Stimulated activated CD8-positive, alpha-beta memory T cell treated with anti-CD3 and anti-CD28 coated beads, Interleukin-15, amount 100 ng/mL, for 4 hours (primary cell): ENCODE measurements around the gene CLSTN2.

Source experiments
- DNase-seq, 2 donors: peaks; one replicate each; pipeline ENCODE4 v3.0.0-alpha.2; 2020; ENCODE audit warnings: low read depth in 2 of 2

CLSTN2 gene

GRCh38 chr3:140187028-140187427 is 252.0 kb downstream of the CLSTN2 start:
- no peak for DNase-seq

DNA sequence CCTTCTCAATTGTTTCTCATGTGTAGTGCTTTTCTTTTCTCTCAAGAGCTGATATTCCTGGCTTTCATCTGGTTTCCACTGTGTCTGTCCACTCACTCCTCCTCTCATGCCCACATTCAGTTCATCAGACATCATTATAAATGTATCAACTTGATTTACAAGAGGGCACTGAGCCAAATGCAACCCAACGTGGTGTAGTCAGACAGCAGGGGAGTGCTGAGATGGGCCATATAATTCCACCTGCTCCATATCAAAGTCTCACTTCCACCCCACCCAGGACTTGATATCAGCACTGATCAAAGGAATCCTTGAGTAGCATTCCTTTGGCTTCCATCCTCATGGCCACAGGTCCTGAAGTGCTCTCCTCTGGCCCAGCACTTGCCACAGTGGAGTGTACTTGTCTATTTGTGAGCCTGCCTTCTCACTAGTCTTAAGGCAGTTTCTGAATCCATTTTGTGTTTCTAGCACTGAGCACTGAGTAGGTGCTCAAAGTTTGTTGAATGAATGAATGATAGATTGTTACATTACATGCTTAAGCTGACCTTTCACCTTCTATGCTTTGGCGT is 252.8 kb downstream of the CLSTN2 start:
- DNase-seq: no peak

- DNase-seq: no peak
These were observed 253.3 kb downstream of the CLSTN2 start for GRCh38 chr3:140188285-140188684.

DNA sequence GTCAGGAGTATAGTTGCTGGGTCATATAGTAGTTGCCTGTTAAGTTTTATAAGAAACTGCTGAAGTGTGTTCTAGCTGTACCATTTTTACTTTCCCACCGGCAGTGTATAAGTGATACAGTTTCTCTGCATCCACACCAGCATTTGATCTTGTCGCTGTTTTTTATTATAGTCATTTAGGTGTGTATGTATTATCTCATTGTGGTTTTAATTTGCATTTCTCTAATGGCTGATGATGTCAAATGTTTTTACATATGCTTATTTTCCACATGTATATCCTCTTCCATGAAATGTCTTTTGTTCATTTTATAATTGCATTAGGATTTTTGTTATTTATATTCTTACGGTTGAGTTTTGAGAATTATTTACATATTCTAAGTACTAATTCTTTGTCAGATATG is 254.3 kb downstream of the CLSTN2 start:
- DNase-seq: no peak

DNA sequence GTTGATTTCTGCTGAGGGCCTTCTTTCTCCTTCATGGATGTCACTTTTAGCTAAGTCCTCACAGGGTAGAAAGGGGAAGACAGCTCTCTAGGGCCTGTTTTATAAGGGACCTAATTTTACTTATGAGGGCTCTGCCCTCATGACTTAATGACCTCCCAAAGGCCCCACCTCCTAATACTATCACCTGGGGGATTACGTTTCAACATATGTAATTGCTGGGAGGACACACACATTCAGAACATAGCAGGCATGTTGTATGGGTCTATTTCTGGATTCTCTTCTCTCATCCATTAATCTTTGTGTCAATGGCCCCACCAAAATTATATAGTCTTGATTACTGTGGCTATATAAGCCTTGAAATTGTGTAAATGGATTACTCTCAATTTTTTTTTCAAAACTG is 255.0 kb downstream of the CLSTN2 start:
- no peak for DNase-seq

DNA sequence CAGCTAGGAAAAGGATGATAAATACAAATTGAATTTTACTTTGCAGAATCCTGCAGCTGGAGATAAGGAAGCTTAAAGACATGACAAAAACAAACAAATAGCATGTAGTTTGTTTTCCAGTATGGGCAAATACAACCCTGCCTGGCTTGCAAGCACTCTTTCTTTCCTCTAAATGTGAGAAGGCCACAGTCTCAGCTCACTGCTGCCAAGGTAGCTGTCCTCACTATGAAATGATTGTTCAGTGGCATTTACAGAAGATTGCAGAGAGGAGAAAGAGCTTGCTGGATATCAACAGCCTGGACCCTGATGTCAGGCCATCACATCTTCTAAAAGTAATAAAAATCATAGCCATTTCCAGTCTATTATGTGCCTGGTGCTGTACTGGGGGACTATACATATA is 262.0 kb downstream of the CLSTN2 start:
- no peak for DNase-seq

- no peak for DNase-seq
These were observed 263.3 kb downstream of the CLSTN2 start for GRCh38 chr3:140198242-140198641.

DNA sequence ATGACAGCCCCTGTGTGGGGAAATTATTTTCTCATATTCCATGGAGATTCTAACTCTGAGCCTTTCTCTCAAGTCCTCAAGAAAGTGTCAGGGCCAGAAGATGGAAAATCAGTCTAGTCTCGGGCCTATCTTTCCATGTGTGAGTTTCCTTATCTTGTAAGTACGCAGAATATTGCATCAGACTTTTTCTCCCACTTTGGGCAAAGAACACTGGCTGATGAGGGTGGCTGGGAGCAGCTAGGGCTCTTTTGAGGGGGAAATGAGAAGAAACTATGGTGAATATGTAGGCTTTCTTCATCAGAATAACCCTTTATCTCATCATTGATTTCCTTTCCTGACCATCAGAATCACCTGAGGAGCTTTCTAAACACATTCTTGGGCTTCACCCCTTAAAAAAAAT is 264.0 kb downstream of the CLSTN2 start:
- DNase-seq: no peak

GRCh38 chr3:140199743-140200142 is 264.8 kb downstream of the CLSTN2 start:
- no peak for DNase-seq

DNA sequence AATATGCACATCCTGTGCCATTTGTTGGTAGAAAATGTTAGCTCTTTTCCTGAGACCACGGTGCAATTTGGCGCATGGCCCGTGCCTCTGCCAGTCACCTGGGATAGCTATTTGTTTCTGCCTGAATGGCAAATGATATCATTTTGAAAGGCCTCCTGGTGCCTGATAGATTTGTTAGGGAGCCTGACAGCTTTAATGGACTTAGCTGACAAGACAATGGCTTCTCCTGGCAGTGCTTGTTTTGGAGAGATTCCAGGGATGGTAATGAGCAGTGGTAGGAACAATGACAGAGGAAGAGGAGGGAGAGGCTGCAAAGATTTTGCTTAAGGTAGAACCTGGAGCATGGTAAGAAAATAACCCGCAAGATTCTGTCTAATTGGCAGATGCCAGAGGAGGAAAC is 268.5 kb downstream of the CLSTN2 start:
- no peak for DNase-seq

- DNase-seq: no peak
These were observed 269.4 kb downstream of the CLSTN2 start for GRCh38 chr3:140204271-140204984.

- DNase-seq: no peak
These were observed 270.6 kb downstream of the CLSTN2 start for GRCh38 chr3:140205598-140205997.

DNA sequence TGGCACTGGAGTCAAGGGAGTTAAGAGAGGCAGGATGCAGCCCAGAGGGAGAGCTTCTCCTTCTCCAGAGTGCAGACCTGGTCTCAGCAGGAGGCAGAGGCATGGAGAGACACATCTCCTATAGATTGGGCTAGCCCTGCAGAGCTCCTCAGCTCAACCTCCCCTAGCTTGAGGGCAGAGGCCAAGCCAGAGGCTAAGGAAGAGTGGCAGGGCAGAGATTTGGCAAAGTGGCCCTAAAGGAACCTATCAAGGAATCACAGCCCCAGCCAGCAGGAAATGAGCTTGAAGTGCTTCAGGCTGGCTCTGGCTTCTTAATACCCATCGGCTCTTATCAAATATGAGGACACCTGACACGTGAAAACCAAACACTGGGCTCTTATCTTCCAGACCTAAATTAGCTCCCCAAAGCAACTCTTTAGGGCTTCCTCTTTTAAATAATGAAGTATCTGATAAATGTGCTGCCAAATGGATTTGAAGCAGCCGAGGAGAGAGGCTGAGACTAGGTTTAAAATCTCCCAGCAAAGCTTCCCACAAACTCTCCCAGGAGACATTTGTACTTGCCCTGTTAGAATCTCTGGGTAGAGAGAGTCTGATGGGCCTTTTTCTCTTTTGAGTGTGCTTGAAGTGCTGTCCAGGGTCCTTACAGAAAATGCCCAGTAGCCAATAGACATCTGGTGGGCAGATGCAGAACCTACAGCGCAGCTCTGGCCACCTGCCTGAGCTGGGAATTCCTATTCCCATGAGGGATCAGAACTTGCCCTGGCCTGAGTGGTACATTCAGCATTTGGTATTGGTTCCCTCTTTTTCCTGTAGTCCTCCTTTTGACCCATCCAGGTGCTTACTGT is 271.4 kb downstream of the CLSTN2 start:
- DNase-seq: no peak

- no peak for DNase-seq
These were observed 272.6 kb downstream of the CLSTN2 start for GRCh38 chr3:140207541-140207940.

GRCh38 chr3:140216249-140216648 is 281.3 kb downstream of the CLSTN2 start:
- no peak for DNase-seq

GRCh38 chr3:140219291-140219690 is 284.3 kb downstream of the CLSTN2 start:
- no peak for DNase-seq

- no peak for DNase-seq
These were observed 285.0 kb downstream of the CLSTN2 start for GRCh38 chr3:140219923-140220452.

DNA sequence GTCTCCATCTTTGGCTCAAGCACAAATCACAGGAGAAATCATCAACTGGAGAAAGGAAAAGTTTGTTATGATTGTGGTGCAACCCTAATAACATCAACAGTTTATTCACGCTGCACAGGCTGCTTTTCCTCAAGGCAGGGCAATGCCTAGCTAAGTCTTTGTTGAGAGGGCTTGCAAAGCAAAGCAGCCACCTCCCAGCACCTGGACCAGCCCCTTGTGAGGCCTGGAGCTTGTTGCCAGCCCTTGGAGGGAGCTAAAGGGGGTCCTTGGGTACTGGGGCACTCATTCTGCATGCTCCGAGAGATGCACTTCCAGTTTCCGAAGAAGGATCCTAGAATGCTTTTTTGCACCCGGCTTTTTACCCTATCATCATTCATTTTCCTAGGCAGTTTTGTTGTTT is 288.2 kb downstream of the CLSTN2 start:
- no peak for DNase-seq

- no peak for DNase-seq
These were observed 288.6 kb downstream of the CLSTN2 start for GRCh38 chr3:140223631-140224030.

DNA sequence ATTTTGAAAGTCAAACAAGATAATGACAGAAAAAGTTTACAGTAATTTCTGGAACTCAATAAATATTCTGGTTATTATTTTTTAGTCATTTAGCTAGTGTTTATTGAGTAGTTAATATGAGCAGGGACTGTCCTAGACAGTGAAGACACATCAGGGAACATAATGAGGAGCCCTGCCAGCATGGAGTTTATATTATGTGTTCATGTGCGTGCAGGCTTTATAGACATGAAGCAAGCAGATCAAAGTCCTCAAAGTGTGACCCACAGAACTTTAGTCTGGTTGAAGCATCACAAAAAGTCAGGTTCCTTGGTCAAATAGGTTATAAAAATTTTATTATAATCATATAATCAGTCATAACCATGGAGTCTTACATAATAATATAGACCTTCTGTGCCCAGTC is 289.3 kb downstream of the CLSTN2 start:
- no peak for DNase-seq

DNA sequence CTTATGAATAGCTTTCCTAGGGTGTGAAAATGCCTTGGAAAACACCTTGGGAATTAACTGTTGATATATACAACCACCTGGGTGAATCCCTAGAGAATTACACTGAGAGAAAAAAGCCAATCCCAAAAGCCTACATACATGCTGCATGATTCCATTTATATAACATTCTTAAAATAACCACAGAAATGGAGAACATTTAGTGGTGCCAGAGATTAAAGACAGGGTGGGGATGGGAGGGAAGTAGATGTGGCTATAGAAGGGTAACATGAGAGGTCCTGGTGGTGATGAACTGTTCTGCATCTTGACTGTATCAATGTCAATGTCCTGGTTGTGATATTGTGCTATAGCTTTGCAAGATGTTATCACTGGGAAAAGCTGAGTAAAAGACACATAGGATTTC is 291.0 kb downstream of the CLSTN2 start:
- DNase-seq: no peak

- DNase-seq: no peak
These were observed 298.7 kb downstream of the CLSTN2 start for GRCh38 chr3:140233702-140234101.

GRCh38 chr3:140234256-140234655 is 299.3 kb downstream of the CLSTN2 start:
- DNase-seq: no peak
